ENCODE data around the gene PPP1R3G. TPM values are rescaled to one million over a fixed set of nuclear protein-coding genes. Genes with fewer than 3 reads are reported as not detected.
A peak's percentile ranks its signal among the peaks of the same experiment; 100 is the strongest.

The PPP1R3G gene
- total and polyA plus RNA-seq, 2 of the 13 experiments (the other 11 are each of a cell fraction or from before 2014, with no cell fraction given) = 1.2 to 1.3 TPM

- 0 out of 2 replicates have a peak, but pooled peaks have one; percentile 35 for TF ChIP-seq NRL (CRISPR knock-in tag; IDR thresholded peaks at IDR 0.05; ENCODE audit: borderline replicate concordance)
- TF ChIP-seq ZNF672 (CRISPR knock-in tag; IDR thresholded peaks at IDR 0.05) = no peak
- TF ChIP-seq TBX3 (IDR thresholded peaks at IDR 0.05; ENCODE audit: borderline replicate concordance) = no peak
- no peak for TF ChIP-seq ZNF446 (CRISPR knock-in tag; IDR thresholded peaks at IDR 0.05)
- TF ChIP-seq STAT5B (CRISPR knock-in tag; IDR thresholded peaks at IDR 0.05) = no peak
- no peak for TF ChIP-seq BRF2 (CRISPR knock-in tag; IDR thresholded peaks at IDR 0.05)
- TF ChIP-seq SUZ12 (IDR thresholded peaks at IDR 0.05; ENCODE audit: low read depth, low read length) = no peak
- no peak for TF ChIP-seq EHMT2 (IDR thresholded peaks at IDR 0.05; ENCODE audit: borderline replicate concordance, low read depth, low read length)
- TF ChIP-seq GATAD2A (CRISPR knock-in tag; IDR thresholded peaks at IDR 0.05) = no peak; the same call in 1 of the 2 replicates
- TF ChIP-seq YEATS2 (CRISPR knock-in tag; IDR thresholded peaks at IDR 0.05; ENCODE audit: borderline replicate concordance) = no peak
- no peak for TF ChIP-seq ZNF512 (CRISPR knock-in tag; IDR thresholded peaks at IDR 0.05)
- no peak for TF ChIP-seq DPF2 (CRISPR knock-in tag; IDR thresholded peaks at IDR 0.05; ENCODE audit: borderline replicate concordance, low read depth)
- TF ChIP-seq MAZ (IDR thresholded peaks at IDR 0.05; ENCODE audit: borderline replicate concordance, low read depth, low read length) = no peak
- no peak for TF ChIP-seq MAZ (CRISPR knock-in tag; IDR thresholded peaks at IDR 0.05; ENCODE audit: low read depth)
- 0 out of 2 replicates have a peak, but pooled peaks have one; percentile 50 for TF ChIP-seq STAT6 (CRISPR knock-in tag; IDR thresholded peaks at IDR 0.05; ENCODE audit: borderline replicate concordance)
- no peak for TF ChIP-seq ZNF138 (CRISPR knock-in tag; IDR thresholded peaks at IDR 0.05; ENCODE audit: low read depth)
- TF ChIP-seq HIC2 (CRISPR knock-in tag; IDR thresholded peaks at IDR 0.05; ENCODE audit: low read depth) = peak; percentile 81
- TF ChIP-seq PATZ1 (CRISPR knock-in tag; IDR thresholded peaks at IDR 0.05) = no peak
- TF ChIP-seq DR1 (CRISPR knock-in tag; IDR thresholded peaks at IDR 0.05) = no peak
These were observed 36.3 kb downstream of the PPP1R3G start (continued) for GRCh38 chr6:5121479-5121878.
